ENCODE results near the gene TMUB2.
"Not testable (repeated sequence)": the region's sequence is repeated elsewhere in the genome, so short reads cannot be mapped to it uniquely, and the experiment has no call there.

TMUB2 gene

GRCh38 chr17:44186307-44187130, at the start of gene TMUB2:
TMUB2 (plus strand) TSS chr17:44186972; CDS start chr17:44187709, 737 bp downstream.
- peak; percentile 100 for DNase-seq (ENCODE audit: low read depth)
- Histone ChIP-seq H3K9me3 (ENCODE audit: control insufficient read depth, low read length) (no peaks in the 10 kb centered on the region), H3K27me3 (replicated peaks; ENCODE audit: control insufficient read depth, insufficient read depth, low read length) (no peaks in the 10 kb centered on the region), H3K4me1 (ENCODE audit: control insufficient read depth, insufficient read depth, low read length) (peaks cover 29% of the 10 kb centered on the region), H3K9ac (ENCODE audit: low read length) (peak within 1 kb of the TSS; percentile 98), H3K36me3 (ENCODE audit: control insufficient read depth, insufficient read depth, low read length, severe bottlenecking) (peaks cover 26% of the 10 kb centered on the region), H3K4me3 (ENCODE audit: low read length) (peak within 1 kb of the TSS; percentile 99)

- Histone ChIP-seq H3K27me3 (replicated peaks; ENCODE audit: control insufficient read depth, insufficient read depth, low read length) (no peaks in the 10 kb centered on the region), H3K4me3 (ENCODE audit: low read length) (peak overlapping the region; percentile 63), H3K9me3 (ENCODE audit: control insufficient read depth, low read length) (no peaks in the 10 kb centered on the region), H3K4me1 (ENCODE audit: control insufficient read depth, insufficient read depth, low read length) (peaks cover 17% of the 10 kb centered on the region), H3K9ac (ENCODE audit: low read length) (peak overlapping the region; percentile 24), H3K36me3 (ENCODE audit: control insufficient read depth, insufficient read depth, low read length, severe bottlenecking) (no peaks in the 10 kb centered on the region)
- DNase-seq (ENCODE audit: low read depth) = peak; percentile 98
Measured at GRCh38 chr17:44137891-44138709, 48.7 kb upstream of the TMUB2 start.

- H3K9ac ChIP-seq (ENCODE audit: low read length); H3K9me3 ChIP-seq (ENCODE audit: control insufficient read depth, low read length); DNase-seq (ENCODE audit: low read depth); H3K27me3 ChIP-seq (replicated peaks; ENCODE audit: control insufficient read depth, insufficient read depth, low read length); H3K4me3 ChIP-seq (ENCODE audit: low read length); H3K36me3 ChIP-seq (ENCODE audit: control insufficient read depth, insufficient read depth, low read length, severe bottlenecking): not testable (repeated sequence)
- H3K4me1 ChIP-seq (ENCODE audit: control insufficient read depth, insufficient read depth, low read length) = peaks cover 30% of the 10 kb centered on the region
Measured at GRCh38 chr17:44143921-44144320, 42.9 kb upstream of the TMUB2 start.

- DNase-seq (ENCODE audit: low read depth) = peak; percentile 32
- H3K4me1 ChIP-seq (ENCODE audit: control insufficient read depth, insufficient read depth, low read length) = peaks cover 38% of the 10 kb centered on the region
- H3K4me3 ChIP-seq (ENCODE audit: low read length) = no peak overlapping the region
- no peaks in the 10 kb centered on the region for H3K27me3 ChIP-seq (replicated peaks; ENCODE audit: control insufficient read depth, insufficient read depth, low read length)
- H3K9me3 ChIP-seq (ENCODE audit: control insufficient read depth, low read length) = no peaks in the 10 kb centered on the region
- H3K9ac ChIP-seq (ENCODE audit: low read length) = peak overlapping the region; percentile 33
- H3K36me3 ChIP-seq (ENCODE audit: control insufficient read depth, insufficient read depth, low read length, severe bottlenecking) = peaks cover 4% of the 10 kb centered on the region
Measured at GRCh38 chr17:44144966-44145739, 41.6 kb upstream of the TMUB2 start.

GRCh38 chr17:44146375-44147346, 40.1 kb upstream of the TMUB2 start:
- H3K4me3 ChIP-seq (ENCODE audit: low read length) = no peak overlapping the region
- peaks cover 38% of the 10 kb centered on the region for H3K4me1 ChIP-seq (ENCODE audit: control insufficient read depth, insufficient read depth, low read length)
- DNase-seq (ENCODE audit: low read depth) = no peak
- no peaks in the 10 kb centered on the region for H3K27me3 ChIP-seq (replicated peaks; ENCODE audit: control insufficient read depth, insufficient read depth, low read length)
- H3K36me3 ChIP-seq (ENCODE audit: control insufficient read depth, insufficient read depth, low read length, severe bottlenecking) = peaks cover 4% of the 10 kb centered on the region
- H3K9ac ChIP-seq (ENCODE audit: low read length) = no peak overlapping the region
- no peaks in the 10 kb centered on the region for H3K9me3 ChIP-seq (ENCODE audit: control insufficient read depth, low read length)

- Histone ChIP-seq H3K27me3 (replicated peaks; ENCODE audit: control insufficient read depth, insufficient read depth, low read length) (no peaks in the 10 kb centered on the region), H3K4me3 (ENCODE audit: low read length) (no peak overlapping the region), H3K36me3 (ENCODE audit: control insufficient read depth, insufficient read depth, low read length, severe bottlenecking) (peaks cover 8% of the 10 kb centered on the region), H3K4me1 (ENCODE audit: control insufficient read depth, insufficient read depth, low read length) (peaks cover 33% of the 10 kb centered on the region), H3K9me3 (ENCODE audit: control insufficient read depth, low read length) (no peaks in the 10 kb centered on the region), H3K9ac (ENCODE audit: low read length) (no peak overlapping the region)
- DNase-seq (ENCODE audit: low read depth) = no peak
Measured at GRCh38 chr17:44147812-44148211, 39.0 kb upstream of the TMUB2 start.

- not testable (repeated sequence) for H3K4me3 ChIP-seq (ENCODE audit: low read length); H3K9ac ChIP-seq (ENCODE audit: low read length); DNase-seq (ENCODE audit: low read depth); H3K36me3 ChIP-seq (ENCODE audit: control insufficient read depth, insufficient read depth, low read length, severe bottlenecking); H3K9me3 ChIP-seq (ENCODE audit: control insufficient read depth, low read length); H3K27me3 ChIP-seq (replicated peaks; ENCODE audit: control insufficient read depth, insufficient read depth, low read length)
- H3K4me1 ChIP-seq (ENCODE audit: control insufficient read depth, insufficient read depth, low read length) = peaks cover 28% of the 10 kb centered on the region
Measured at GRCh38 chr17:44149066-44149465, 37.7 kb upstream of the TMUB2 start.

GRCh38 chr17:44149750-44150329, 36.9 kb upstream of the TMUB2 start:
- Histone ChIP-seq H3K27me3 (replicated peaks; ENCODE audit: control insufficient read depth, insufficient read depth, low read length) (no peaks in the 10 kb centered on the region), H3K36me3 (ENCODE audit: control insufficient read depth, insufficient read depth, low read length, severe bottlenecking) (peaks cover 10% of the 10 kb centered on the region), H3K4me3 (ENCODE audit: low read length) (no peak overlapping the region), H3K4me1 (ENCODE audit: control insufficient read depth, insufficient read depth, low read length) (peaks cover 21% of the 10 kb centered on the region), H3K9me3 (ENCODE audit: control insufficient read depth, low read length) (no peaks in the 10 kb centered on the region), H3K9ac (ENCODE audit: low read length) (no peak overlapping the region)
- no peak for DNase-seq (ENCODE audit: low read depth)

- Histone ChIP-seq H3K4me3 (ENCODE audit: low read length) (no peak overlapping the region), H3K4me1 (ENCODE audit: control insufficient read depth, insufficient read depth, low read length) (peaks cover 12% of the 10 kb centered on the region), H3K9me3 (ENCODE audit: control insufficient read depth, low read length) (no peaks in the 10 kb centered on the region), H3K27me3 (replicated peaks; ENCODE audit: control insufficient read depth, insufficient read depth, low read length) (no peaks in the 10 kb centered on the region), H3K9ac (ENCODE audit: low read length) (no peak overlapping the region), H3K36me3 (ENCODE audit: control insufficient read depth, insufficient read depth, low read length, severe bottlenecking) (peaks cover 24% of the 10 kb centered on the region)
- no peak for DNase-seq (ENCODE audit: low read depth)
Measured at GRCh38 chr17:44152875-44153274, 33.9 kb upstream of the TMUB2 start.

GRCh38 chr17:44155488-44155887, 31.3 kb upstream of the TMUB2 start:
- DNase-seq (ENCODE audit: low read depth) = no peak
- Histone ChIP-seq H3K9ac (ENCODE audit: low read length) (no peak overlapping the region), H3K4me3 (ENCODE audit: low read length) (no peak overlapping the region), H3K4me1 (ENCODE audit: control insufficient read depth, insufficient read depth, low read length) (no peaks in the 10 kb centered on the region), H3K27me3 (replicated peaks; ENCODE audit: control insufficient read depth, insufficient read depth, low read length) (no peaks in the 10 kb centered on the region), H3K36me3 (ENCODE audit: control insufficient read depth, insufficient read depth, low read length, severe bottlenecking) (peaks cover 30% of the 10 kb centered on the region), H3K9me3 (ENCODE audit: control insufficient read depth, low read length) (no peaks in the 10 kb centered on the region)
